ENCODE data around the gene PSORS1C2.

Gene PSORS1C2

GRCh38 chr6:31145386-31145785, 6.5 kb upstream of the PSORS1C2 start:
- no peak for DNase-seq (ENCODE audit: low read depth in 1 of 2, low spot score in 1 of 2)
- no peak overlapping the region for H3K4me3 ChIP-seq (replicated peaks; ENCODE audit: insufficient read depth, low read length)
- no peak overlapping the region for H3K27ac ChIP-seq (replicated peaks)
- no peaks in the 10 kb centered on the region for H3K27me3 ChIP-seq (ENCODE audit: insufficient read depth, poor library complexity, severe bottlenecking)
- no peak for TF ChIP-seq POLR2AphosphoS5 (IDR thresholded peaks at IDR 0.05; ENCODE audit: low read depth)
- no peak for TF ChIP-seq SPI1 (IDR thresholded peaks at IDR 0.05; ENCODE audit: borderline replicate concordance, low read depth)
- TF ChIP-seq CTCF (IDR thresholded peaks at IDR 0.05; ENCODE audit: insufficient read depth, low read length) = no peak
- no peak for TF ChIP-seq GABPA (IDR thresholded peaks at IDR 0.05; ENCODE audit: low read depth)
- TF ChIP-seq, protein P1, sequence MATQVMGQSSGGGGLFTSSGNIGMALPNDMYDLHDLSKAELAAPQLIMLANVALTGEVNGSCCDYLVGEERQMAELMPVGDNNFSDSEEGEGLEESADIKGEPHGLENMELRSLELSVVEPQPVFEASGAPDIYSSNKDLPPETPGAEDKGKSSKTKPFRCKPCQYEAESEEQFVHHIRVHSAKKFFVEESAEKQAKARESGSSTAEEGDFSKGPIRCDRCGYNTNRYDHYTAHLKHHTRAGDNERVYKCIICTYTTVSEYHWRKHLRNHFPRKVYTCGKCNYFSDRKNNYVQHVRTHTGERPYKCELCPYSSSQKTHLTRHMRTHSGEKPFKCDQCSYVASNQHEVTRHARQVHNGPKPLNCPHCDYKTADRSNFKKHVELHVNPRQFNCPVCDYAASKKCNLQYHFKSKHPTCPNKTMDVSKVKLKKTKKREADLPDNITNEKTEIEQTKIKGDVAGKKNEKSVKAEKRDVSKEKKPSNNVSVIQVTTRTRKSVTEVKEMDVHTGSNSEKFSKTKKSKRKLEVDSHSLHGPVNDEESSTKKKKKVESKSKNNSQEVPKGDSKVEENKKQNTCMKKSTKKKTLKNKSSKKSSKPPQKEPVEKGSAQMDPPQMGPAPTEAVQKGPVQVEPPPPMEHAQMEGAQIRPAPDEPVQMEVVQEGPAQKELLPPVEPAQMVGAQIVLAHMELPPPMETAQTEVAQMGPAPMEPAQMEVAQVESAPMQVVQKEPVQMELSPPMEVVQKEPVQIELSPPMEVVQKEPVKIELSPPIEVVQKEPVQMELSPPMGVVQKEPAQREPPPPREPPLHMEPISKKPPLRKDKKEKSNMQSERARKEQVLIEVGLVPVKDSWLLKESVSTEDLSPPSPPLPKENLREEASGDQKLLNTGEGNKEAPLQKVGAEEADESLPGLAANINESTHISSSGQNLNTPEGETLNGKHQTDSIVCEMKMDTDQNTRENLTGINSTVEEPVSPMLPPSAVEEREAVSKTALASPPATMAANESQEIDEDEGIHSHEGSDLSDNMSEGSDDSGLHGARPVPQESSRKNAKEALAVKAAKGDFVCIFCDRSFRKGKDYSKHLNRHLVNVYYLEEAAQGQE (IDR thresholded peaks at IDR 0.05; ENCODE audit: insufficient replicate concordance, low read depth) = no peak

DNA sequence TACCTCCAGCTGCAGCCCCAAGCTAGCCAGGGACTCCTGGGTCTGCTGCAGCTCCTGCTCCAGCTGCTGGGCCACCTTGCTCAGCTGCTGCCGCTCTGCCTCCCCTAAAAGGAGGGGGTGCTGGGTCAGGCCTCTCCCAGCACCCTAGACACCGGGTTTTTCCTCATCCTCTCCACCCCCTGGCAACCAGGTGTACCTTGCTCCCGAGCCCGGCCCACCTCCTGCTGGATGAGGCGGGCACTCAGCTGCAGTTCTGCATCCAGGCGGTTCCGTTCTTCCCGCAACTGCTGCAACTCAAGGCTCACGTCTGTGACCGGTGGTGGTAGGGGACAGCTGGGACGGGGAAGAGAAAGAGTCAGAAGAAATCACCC, 6.1 kb upstream of the PSORS1C2 start:
- H3K4me3 ChIP-seq (replicated peaks; ENCODE audit: insufficient read depth, low read length) = no peak overlapping the region
- TF ChIP-seq POLR2AphosphoS5 (IDR thresholded peaks at IDR 0.05; ENCODE audit: low read depth) (no peak), CTCF (IDR thresholded peaks at IDR 0.05; ENCODE audit: insufficient read depth, low read length) (no peak), SPI1 (IDR thresholded peaks at IDR 0.05; ENCODE audit: borderline replicate concordance, low read depth) (no peak), GABPA (IDR thresholded peaks at IDR 0.05; ENCODE audit: low read depth) (no peak)
- TF ChIP-seq, protein P1 (IDR thresholded peaks at IDR 0.05; ENCODE audit: insufficient replicate concordance, low read depth) = no peak
- no peak for DNase-seq (ENCODE audit: low read depth in 1 of 2, low spot score in 1 of 2)
- H3K27me3 ChIP-seq (ENCODE audit: insufficient read depth, poor library complexity, severe bottlenecking) = no peaks in the 10 kb centered on the region
- no peak overlapping the region for H3K27ac ChIP-seq (replicated peaks)

- TF ChIP-seq, protein P1 (IDR thresholded peaks at IDR 0.05; ENCODE audit: insufficient replicate concordance, low read depth) = no peak
- no peak for TF ChIP-seq GABPA (IDR thresholded peaks at IDR 0.05; ENCODE audit: low read depth)
- TF ChIP-seq POLR2AphosphoS5 (IDR thresholded peaks at IDR 0.05; ENCODE audit: low read depth) = no peak
- TF ChIP-seq CTCF (IDR thresholded peaks at IDR 0.05; ENCODE audit: insufficient read depth, low read length) = no peak
- TF ChIP-seq SPI1 (IDR thresholded peaks at IDR 0.05; ENCODE audit: borderline replicate concordance, low read depth) = no peak
- no peak for DNase-seq (ENCODE audit: low read depth in 1 of 2, low spot score in 1 of 2)
- Histone ChIP-seq H3K4me3 (replicated peaks; ENCODE audit: insufficient read depth, low read length) (no peak overlapping the region), H3K27me3 (ENCODE audit: insufficient read depth, poor library complexity, severe bottlenecking) (no peaks in the 10 kb centered on the region), H3K27ac (replicated peaks) (no peak overlapping the region)
These were observed 5.6 kb upstream of the PSORS1C2 start for GRCh38 chr6:31144296-31144969.
